ENCODE data around the gene RGS3. TPM values are rescaled to one million over a fixed set of nuclear protein-coding genes. Genes with fewer than 3 reads are reported as not detected.

RGS3 gene
- total and polyA plus RNA-seq, 10 of the 15 experiments (the other 5 are each of a cell fraction or from before 2014, with no cell fraction given), result 2.9 to 138 (median 28.8) TPM

- H3K4me1 ChIP-seq (ENCODE audit: control insufficient read depth, insufficient read depth, low read length), result peaks cover 23% of the 10 kb centered on the region
- in situ Hi-C loops (cut with MboI), result no loop called here
- TF ChIP-seq CEBPB (IDR thresholded peaks at IDR 0.05; ENCODE audit: borderline replicate concordance in 1 of 2, low read depth in 2 of 2, low read length in 2 of 2) (no peak), WRNIP1 (IDR thresholded peaks at IDR 0.05; ENCODE audit: borderline replicate concordance, low read depth, low read length) (no peak), HDGF (IDR thresholded peaks at IDR 0.05) (no peak), ESRRA (IDR thresholded peaks at IDR 0.05; ENCODE audit: low read length) (no peak), BRCA1 (IDR thresholded peaks at IDR 0.05; ENCODE audit: low read depth, low read length) (no peak), SPI1 (IDR thresholded peaks at IDR 0.05; ENCODE audit: borderline replicate concordance, insufficient read depth, low read depth, low read length) (no peak), ATF2 (IDR thresholded peaks at IDR 0.05; ENCODE audit: low read length) (no peak)
- H3K4me3 ChIP-seq, result no peak overlapping the region
- DNase-seq (ENCODE audit: low read depth, low spot score) (no peak), FAIRE-seq (no peak), ATAC-seq (no peak)
- intact Hi-C loops (cut with micrococcal nuclease; ENCODE audit: unreplicated experiment), result no loop called here
- ChIA-PET POLR2A (interaction anchor here (1.1 kb wide), 1 partner anchor 43 kb away, joined by 3 read pairs; no protein-coding TSS in a partner anchor), RAD21 (ENCODE audit: unreplicated experiment) (interaction anchor here (0.9 to 15.8 kb wide), 4 partner anchors 10 to 50 kb away, joined by 3 to 481 read pairs (median 6); no protein-coding TSS in a partner anchor), CTCF (interaction anchor here (1.0 to 5.2 kb wide), 4 partner anchors 13 to 86 kb away, joined by 3 to 23 read pairs (median 4); no protein-coding TSS in a partner anchor), SMC1A (ENCODE audit: uncharacterized antibody, unreplicated experiment) (interaction anchor here (1.5 to 2.8 kb wide), 3 partner anchors 10 to 86 kb away, joined by 5 to 11 read pairs (median 8); no protein-coding TSS in a partner anchor)
- BruUV-seq (replicated peaks), result no TSS peak
- no peak overlapping the region for H3K27ac ChIP-seq (ENCODE audit: control insufficient read depth, insufficient read depth)
- no peaks in the 10 kb centered on the region for H3K9me3 ChIP-seq (replicated peaks; ENCODE audit: control insufficient read depth, insufficient read depth, low read length)
- H3K4me2 ChIP-seq (ENCODE audit: control insufficient read depth, insufficient read depth), result no peak overlapping the region
- no peak overlapping the region for H3K9ac ChIP-seq (ENCODE audit: control insufficient read depth, insufficient read depth, low read length)
- peaks cover 4% of the 10 kb centered on the region for H3K79me2 ChIP-seq (ENCODE audit: control insufficient read depth, insufficient read depth, low read length)
- WGBS (ENCODE audit: insufficient coverage, insufficient replicate concordance, low lambda C conversion rate, missing lambda C conversion rate), result 84% methylated on average over 11 of the region's 11 CpGs
- peaks cover 5 to 8% of the 10 kb centered on the region in 2 experiments; a peak in 3 of 4 replicates for H3K36me3 ChIP-seq (ENCODE audit: control insufficient read depth in 2 of 2, insufficient read depth in 2 of 2, low read length in 1 of 2)
- H2AFZ ChIP-seq (ENCODE audit: control insufficient read depth, low read depth, low read length), result no peak overlapping the region
- H3K27me3 ChIP-seq (replicated peaks in 1 of 2; ENCODE audit: control insufficient read depth in 2 of 2, insufficient read depth in 2 of 2, low read length in 1 of 2), result no peaks in the 10 kb centered on the region
- no peaks in the 10 kb centered on the region for H4K20me1 ChIP-seq (ENCODE audit: control insufficient read depth, insufficient read depth)
Observed at GRCh38 chr9:113568571-113569321, 105.2 kb downstream of the RGS3 start.

Data from GM12878 (cell line).